NCI-H2196 (cell line): ENCODE data around the gene ILKAP.
A peak's percentile ranks its signal among the peaks of the same experiment; 100 is the strongest.
"Not testable (repeated sequence)": the region's sequence is repeated elsewhere in the genome, so short reads cannot be mapped to it uniquely, and the experiment has no call there.

ENCODE experiments used
- DNase-seq: peaks from one replicate; lab custom pipeline; 2025; ENCODE audit not compliant: unreplicated experiment; lab: John Stamatoyannopoulos, UW

Gene ILKAP

GRCh38 chr2:238202326-238203093, 985 bp downstream of the ILKAP start:
- no peak for DNase-seq

GRCh38 chr2:238190445-238190844, 13.1 kb downstream of the ILKAP start:
- no peak for DNase-seq

- no peak for DNase-seq
Measured at GRCh38 chr2:238187618-238188548, 15.6 kb downstream of the ILKAP start.

- no peak for DNase-seq
Measured at GRCh38 chr2:238183821-238184220, 19.7 kb downstream of the ILKAP start.

- DNase-seq: peak; percentile 34
Measured at GRCh38 chr2:238182362-238182761, 21.1 kb downstream of the ILKAP start.

GRCh38 chr2:238180554-238180953, 22.9 kb downstream of the ILKAP start:
- no peak for DNase-seq

GRCh38 chr2:238176613-238177012, 26.9 kb downstream of the ILKAP start:
- no peak for DNase-seq

GRCh38 chr2:238174701-238175100, 28.8 kb downstream of the ILKAP start:
- DNase-seq: peak; percentile 60

GRCh38 chr2:238174291-238174690, 29.2 kb downstream of the ILKAP start:
- no peak for DNase-seq

GRCh38 chr2:238173692-238174091, 29.8 kb downstream of the ILKAP start:
- no peak for DNase-seq

- no peak for DNase-seq
Measured at GRCh38 chr2:238172439-238172838, 31.1 kb downstream of the ILKAP start.

- no peak for DNase-seq
Measured at GRCh38 chr2:238171575-238172187, 31.8 kb downstream of the ILKAP start.

GRCh38 chr2:238171072-238171431, 32.4 kb downstream of the ILKAP start:
- DNase-seq: not testable (repeated sequence)

- DNase-seq: no peak
Measured at GRCh38 chr2:238170386-238171071, 33.0 kb downstream of the ILKAP start.

- DNase-seq: no peak
Measured at GRCh38 chr2:238169708-238170251, 33.7 kb downstream of the ILKAP start.

GRCh38 chr2:238169048-238169707, 34.3 kb downstream of the ILKAP start:
- DNase-seq: no peak

- no peak for DNase-seq
Measured at GRCh38 chr2:238168196-238169047, 35.1 kb downstream of the ILKAP start.

- DNase-seq: no peak
Measured at GRCh38 chr2:238167761-238168160, 35.7 kb downstream of the ILKAP start.

GRCh38 chr2:238167344-238167715, 36.2 kb downstream of the ILKAP start:
- DNase-seq: no peak
